GM18867 (cell line): ENCODE measurements around the gene KIRREL1.

Experiments used
- ATAC-seq: cut with Tn5 transposase; IDR thresholded peaks from one replicate; pipeline ENCODE4 v1.9.1; 2021; ENCODE audit warnings: mild to moderate bottlenecking, moderate library complexity; ENCODE audit not compliant: unreplicated experiment

Gene KIRREL1

DNA sequence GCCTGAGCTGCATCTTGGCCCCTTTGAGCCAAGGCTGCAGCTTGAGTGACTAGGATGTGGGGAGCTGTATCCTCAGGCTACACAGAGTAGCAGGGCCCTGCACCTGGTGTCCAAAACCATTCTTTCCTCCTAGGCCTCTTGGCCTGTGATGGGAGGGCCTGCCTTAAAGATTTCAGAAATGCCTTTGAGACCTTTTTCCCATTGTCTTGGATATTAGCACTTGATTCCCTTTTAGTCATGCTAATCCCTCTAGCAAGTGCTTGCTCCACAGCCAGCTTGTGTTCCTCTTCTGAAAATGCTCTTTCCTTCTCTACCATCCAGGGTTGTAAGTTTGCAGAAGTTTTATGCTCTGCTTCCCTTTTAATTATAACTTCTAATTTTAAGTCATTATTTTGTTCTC is 21.7 kb upstream of the KIRREL1 start:
- no peak for ATAC-seq

DNA sequence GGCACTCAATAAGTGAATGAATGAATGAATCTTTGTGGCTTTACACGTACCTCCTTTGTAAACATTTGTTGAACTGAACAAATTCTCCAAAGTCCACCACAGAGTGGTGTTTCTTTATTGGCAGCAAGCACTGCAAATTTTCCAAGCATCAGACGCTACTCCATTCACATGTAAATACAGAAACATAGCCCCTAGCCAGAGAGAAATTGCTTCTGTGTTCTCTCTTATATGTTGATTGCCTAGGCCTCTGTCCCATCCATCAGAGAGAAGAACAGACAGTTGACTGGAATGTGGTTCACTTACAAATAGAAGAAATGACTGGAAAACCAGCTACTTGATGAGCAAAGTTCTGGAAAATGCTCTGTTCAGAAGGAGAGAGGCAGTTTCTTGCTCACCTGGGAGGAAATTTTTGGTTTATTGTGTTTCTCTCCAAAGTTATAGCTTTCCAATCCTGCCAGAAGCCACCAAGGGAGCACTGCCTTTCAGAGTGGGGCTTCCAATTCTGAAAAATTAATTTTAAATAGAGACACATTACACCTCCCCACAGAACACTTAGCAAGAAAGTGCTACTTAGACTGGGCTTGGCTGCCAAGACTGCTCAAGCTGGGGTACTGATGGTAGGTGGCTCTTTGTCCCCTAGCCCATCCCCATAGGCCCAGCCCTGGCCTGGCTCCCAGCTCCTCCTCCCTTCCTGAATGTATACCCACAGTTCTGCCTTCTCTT is 18.1 kb upstream of the KIRREL1 start:
- no peak for ATAC-seq

GRCh38 chr1:157976888-157977287 is 16.6 kb upstream of the KIRREL1 start:
- no peak for ATAC-seq

DNA sequence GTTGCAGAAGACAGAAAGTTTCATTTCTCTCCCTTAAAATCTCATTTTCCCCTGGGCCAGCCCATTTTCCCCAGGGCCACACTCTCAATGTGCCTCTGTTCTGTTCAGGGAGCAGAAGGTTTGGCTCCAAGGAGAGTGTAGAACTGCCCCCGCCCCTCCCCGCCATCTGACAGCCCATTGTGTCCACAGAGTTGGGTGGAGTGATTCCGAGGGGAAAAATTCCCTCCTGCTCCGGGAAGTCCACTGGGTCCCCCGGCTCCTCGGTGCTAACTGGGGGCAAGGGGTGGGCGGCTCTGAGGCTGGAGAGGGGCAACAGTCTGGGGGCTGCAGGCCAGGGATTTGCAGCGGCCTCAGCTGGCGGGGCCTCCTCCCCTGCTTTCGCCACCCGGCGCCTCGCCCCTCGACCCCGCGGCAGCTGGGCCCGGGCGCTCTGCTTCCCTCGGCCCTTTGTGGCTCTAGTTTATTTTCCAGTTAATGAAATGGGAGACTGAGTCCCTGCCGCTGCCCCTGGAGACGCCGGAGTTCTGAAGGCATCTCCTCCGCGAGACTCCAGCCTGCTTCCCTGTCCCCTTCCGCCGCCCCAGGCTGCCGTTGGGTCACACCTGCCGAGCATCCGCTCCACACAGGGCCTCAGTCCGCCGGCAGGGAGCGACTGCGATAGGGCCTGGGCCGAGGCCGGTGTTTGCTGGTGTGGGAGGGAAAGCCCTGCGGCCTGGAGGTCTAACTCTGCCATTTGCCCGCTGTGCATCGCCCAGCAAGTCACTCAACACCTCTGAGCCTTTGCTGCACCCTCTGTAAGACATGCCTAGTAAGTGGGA is 14.7 kb upstream of the KIRREL1 start:
- ATAC-seq, result no peak

DNA sequence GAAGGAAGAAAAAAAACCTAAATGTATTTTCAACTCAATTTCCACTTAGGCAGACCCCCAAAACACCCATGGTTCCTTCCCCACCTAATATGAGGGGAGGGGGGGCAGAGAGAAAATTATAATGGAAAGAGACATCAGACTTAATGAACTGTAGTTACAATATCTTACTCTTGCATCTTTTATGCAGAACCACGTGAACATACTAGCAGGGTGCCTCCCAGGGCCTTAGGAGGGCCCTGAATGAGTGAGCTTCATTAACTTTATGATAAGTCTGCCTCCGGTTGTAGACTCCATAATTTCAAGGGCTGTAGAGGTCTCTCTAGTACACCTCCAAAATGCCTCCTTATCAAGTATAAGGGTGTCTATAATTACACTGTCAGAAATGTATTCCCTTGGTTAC is 11.3 kb upstream of the KIRREL1 start:
- no peak for ATAC-seq

GRCh38 chr1:157983787-157984186 is 9.7 kb upstream of the KIRREL1 start:
- ATAC-seq, result no peak

- no peak for ATAC-seq
Observed at GRCh38 chr1:157984469-157984868, 9.0 kb upstream of the KIRREL1 start.

- ATAC-seq, result no peak
Observed at GRCh38 chr1:157985473-157985872, 8.0 kb upstream of the KIRREL1 start.

DNA sequence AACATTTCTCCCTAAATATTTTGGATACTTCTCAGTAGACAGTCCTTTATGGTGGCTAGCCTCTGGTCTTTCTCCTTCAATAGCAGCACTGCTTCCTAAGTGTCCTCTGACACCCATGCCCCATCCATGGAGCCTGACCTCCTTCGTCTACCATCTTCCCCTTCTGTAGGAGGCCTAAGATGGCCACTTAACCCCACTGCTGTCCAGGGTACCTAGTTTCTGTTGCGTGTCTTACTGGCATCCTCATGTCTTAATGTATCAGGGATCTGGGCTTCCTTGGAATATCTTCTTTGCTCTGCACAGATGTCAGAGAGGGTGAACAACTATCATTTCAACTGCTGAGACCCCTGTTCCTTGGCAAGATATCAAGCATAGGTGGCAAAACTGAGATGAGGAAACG is 5.4 kb upstream of the KIRREL1 start:
- no peak for ATAC-seq

DNA sequence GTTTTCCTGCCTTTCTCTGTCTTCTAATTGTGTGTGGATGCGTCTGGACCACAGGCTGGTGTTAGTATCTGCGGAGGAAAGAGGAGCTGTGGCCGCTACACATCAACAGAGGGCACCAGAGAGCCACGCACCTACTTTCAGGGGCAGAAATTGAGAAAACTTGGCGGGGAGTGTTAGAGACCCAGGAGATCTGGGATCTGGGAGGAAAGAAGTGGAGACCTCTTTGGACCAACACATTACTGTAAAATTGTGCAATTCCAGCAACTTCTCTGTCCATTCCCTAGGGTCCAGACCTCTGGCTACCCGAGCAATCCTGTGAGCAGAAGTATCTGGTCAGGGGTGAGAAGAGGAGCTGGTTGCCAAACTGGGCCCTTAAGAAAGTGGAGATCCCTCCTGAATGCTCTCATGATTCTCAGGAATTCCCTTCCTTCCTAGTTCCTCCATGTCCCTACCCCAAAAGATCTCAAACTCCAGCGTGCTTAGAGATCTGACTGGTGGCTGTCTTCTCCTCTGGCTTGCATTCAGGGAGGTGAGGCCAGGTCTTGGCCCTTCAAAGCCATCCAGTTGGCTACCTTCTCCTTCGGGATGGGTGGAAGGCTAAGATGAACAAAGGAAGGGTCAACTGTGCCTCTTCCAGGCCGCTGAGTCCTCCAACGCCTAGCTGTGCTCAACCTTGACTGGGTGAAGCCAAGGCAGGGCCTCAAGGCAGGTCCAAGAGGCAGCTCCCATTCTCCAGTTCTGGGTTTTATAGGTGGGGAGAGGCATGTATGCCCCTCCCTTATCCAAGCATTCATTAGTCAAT is 1.2 kb upstream of the KIRREL1 start:
- ATAC-seq, result no peak

DNA sequence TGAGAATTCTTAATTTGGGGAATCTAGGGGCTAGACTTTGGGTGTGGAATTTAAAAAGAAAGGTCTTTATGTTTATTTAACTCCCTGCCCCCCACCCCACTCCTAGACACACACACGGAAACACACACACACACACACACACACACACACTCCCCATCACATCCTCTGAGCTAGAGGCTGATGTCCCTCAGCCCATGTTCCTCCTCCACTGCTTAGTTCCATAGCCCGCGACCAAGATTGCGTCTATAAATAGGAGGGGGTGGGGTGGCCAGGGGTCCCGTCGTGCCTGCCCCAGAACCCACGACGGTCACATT is 655 bp upstream of the KIRREL1 start:
- no peak for ATAC-seq

- no peak for ATAC-seq
Observed at GRCh38 chr1:157993918-157994605, 617 bp downstream of the KIRREL1 start.

DNA sequence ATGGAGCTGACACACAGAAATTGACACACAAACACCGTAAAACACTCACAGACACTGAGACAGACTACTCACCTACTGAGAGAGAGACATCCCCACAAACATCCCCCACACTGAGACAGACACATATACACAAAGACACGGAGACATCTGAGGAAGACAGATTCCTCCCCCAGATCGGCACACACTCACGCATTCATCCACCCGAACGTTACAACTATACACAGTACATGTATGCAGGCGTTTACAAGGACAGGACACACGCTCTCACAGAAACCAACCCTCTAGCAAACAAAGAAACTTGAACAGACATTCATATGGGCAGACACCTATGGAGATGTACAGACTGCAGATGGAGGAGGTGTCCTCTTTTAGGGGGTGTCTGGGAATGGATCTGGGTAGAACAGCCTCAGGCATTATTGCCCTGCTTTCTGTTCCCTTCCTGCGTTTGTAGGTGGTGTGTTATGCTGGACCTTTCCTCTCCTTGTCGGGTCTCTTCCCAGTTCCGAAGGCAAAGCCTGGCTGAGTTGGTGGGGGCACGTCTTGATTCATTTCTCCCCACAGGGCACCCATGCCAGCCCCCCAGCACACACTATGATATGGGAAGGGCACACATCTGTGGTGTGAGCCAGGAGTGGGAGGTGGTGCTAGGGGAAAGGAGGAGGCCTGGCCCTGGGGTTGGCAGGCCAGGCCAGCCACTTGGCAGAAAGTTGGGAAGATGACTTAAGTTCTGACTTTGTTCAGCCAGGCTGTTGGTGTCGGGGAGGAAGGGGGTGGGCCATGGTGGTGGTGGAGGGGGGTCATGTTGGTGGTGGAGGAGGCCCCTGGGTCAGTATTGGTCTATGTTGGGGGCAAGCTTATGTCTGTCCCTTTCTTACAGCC is 1.5 kb downstream of the KIRREL1 start:
- no peak for ATAC-seq

GRCh38 chr1:157995583-157996169 is 2.2 kb downstream of the KIRREL1 start:
- no peak for ATAC-seq

DNA sequence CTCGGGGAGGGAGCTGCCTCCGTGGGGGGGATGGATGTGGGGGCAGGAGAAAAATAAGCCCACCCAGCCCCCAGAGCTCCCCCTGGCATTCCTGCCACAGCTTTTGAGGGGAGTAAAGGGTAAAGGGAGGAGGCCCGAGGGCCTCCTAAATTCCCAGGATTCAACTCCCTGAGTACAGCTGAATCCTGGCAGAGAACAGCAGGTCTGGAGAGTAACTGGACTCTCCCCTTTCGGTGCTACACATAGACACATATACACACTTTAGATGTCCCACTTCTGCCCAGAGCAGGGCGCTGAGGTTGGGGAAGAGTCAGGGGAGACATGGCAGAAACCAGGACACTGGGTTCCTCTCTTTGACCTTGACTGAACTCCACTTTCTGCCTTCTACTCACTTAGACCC is 3.0 kb downstream of the KIRREL1 start:
- ATAC-seq, result no peak

DNA sequence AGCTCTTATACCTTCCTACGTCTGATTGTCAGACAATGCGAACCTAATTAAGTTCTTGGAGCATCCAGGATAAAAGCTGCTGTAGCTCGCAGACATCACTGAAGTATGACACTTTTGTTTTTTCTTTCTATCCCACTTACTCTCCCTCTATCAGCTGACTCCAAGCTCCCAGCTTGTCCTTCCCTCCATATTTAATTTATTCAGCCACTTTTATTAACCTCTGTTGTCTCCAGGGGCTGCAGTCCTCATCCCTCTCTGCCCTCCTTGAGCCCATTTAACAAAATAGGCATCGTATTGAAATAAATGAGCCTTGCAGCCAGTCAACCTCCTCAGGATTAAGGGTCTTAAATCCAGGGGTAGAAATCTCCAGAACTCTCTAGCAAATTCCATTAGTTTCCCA is 7.1 kb downstream of the KIRREL1 start:
- no peak for ATAC-seq

DNA sequence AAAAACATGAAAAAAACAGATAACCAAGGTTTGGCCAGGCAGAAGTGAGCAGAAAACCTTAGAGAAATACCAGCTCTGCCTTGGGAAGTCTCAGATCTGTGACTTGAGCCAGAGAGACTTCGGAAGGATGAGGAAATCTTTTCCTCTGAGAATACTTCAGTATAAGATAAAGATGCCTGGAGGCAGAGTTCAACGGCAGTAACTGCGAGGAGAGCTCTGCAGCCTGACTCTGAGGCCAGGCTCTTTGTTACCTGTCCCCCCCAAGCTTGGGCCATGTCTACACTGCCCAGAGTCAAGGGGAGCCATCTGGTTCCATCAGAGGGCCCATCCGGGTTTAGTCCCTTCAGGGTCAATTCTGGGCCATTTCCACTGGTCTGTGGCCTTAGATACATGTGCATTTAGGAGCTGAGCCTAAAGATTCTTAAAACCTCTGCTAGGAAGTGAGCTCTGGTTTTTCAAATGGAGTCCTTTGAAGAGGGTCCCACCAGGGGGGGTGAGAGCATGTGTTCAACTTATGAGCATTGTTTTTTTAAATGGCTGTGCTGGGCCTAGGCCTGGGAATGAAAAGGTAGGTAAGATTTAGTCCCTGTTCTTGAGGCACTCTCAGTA is 8.7 kb downstream of the KIRREL1 start:
- no peak for ATAC-seq

GRCh38 chr1:158002631-158003405 is 9.4 kb downstream of the KIRREL1 start:
- ATAC-seq, result no peak

DNA sequence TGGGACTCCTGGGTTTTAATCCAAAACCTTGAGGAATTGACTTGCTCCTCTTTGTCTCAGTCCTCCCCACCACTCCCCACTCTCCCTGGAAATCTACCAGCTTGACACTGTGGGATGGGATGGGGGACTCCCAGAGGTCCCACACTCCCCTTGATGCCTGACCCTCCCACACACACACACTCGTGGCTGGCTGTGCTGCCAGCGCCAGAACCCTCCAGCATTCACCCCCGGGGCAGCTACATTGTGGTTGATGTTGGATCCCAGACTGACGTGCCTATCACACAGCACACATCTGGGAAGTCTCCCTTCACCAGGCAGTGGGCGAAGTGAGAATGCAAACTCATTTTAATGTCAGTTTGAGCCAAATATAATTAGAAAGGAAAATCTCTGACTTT is 10.0 kb downstream of the KIRREL1 start:
- no peak for ATAC-seq
